HCT116 (cell line): Measurements from ENCODE around the gene VWC2. TPM values are rescaled to one million over a fixed set of nuclear protein-coding genes. Genes with fewer than 3 reads are reported as not detected.

ENCODE experiments used
- ATAC-seq: fragments of 200-7000 bp; cut with Tn5 transposase; 2 replicates; pipeline ENCODE4 v1.9.1; 2020; ENCODE audit warnings: mild to moderate bottlenecking, moderate library complexity
- BruUV-seq: library from RNA; stranded (reverse); fragments of 400-500 nt; replicated peaks from 2 replicates; lab custom pipeline; 2021; lab: Mats Ljungman, UMichigan
- CTCF ChIA-PET: fragments of 300-600 bp; sonication (Branson Sonifier 250); formaldehyde crosslinking; loops from one replicate; lab custom pipeline; 2021; ENCODE audit warnings: antibody characterized with exemption; lab: Charles Lee
- POLR2A ChIA-PET: fragments of 300-600, 350-600 bp; sonication (Branson Sonifier 250); formaldehyde crosslinking; loops from one replicate; lab custom pipeline; 2021; ENCODE audit warnings: antibody characterized with exemption; lab: Charles Lee
- RAD21 ChIA-PET, 2 experiments: fragments of 300-600 bp; sonication (Branson Sonifier 250); formaldehyde crosslinking; loops; one replicate each; lab custom pipeline; 2023; ENCODE audit warnings: low total read pairs in 2 of 2; ENCODE audit not compliant: uncharacterized antibody in 2 of 2, unreplicated experiment in 2 of 2, low non-redundant PET in 1 of 2; lab: Charles Lee
- DNase-seq: peaks from one replicate; pipeline ENCODE4 v3.0.0-alpha.2; 2010; ENCODE audit warnings: low read depth, low spot score
- H2AFZ ChIP-seq: fragments of 200-600 bp; shearing (Covaris generic), sonication (generic); 2 replicates; pipeline ENCODE4 v1.6.1; 2017; ENCODE audit warnings: low read depth, mixed run types, mixed read lengths, antibody characterized with exemption, low read length; ENCODE audit not compliant: poor library complexity, severe bottlenecking
- H3K27ac ChIP-seq: 2 replicates; pipeline ENCODE4 v1.5.1; 2012; ENCODE audit warnings: low read depth, low read length
- H3K27me3 ChIP-seq: fragments of 200-600 bp; sonication (generic); 2 replicates; pipeline ENCODE4 v1.6.1; 2016; ENCODE audit warnings: mixed run types, low read length, mixed read lengths; ENCODE audit not compliant: insufficient read depth
- H3K36me3 ChIP-seq, 2 experiments: fragments of 200-500 bp in 1 of 2; fragments of 200-600 bp in 1 of 2; sonication (Bioruptor generic) in 1 of 2; sonication (generic) in 1 of 2; 2 replicates each; pipeline versions ENCODE4 v1.5.1 to v1.6.1; 2014 to 2016; ENCODE audit warnings: low read length in 2 of 2, inconsistent platforms in 1 of 2, mixed read lengths in 1 of 2, mixed run types in 1 of 2; ENCODE audit not compliant: insufficient read depth in 2 of 2, control insufficient read depth in 1 of 2
- H3K4me1 ChIP-seq, 2 experiments: fragments of 200-600 bp in 1 of 2; sonication (generic) in 1 of 2; 2 replicates each; pipeline versions ENCODE4 v1.5.1 to v1.6.1; 2012 to 2017; ENCODE audit warnings: low read length in 2 of 2, inconsistent platforms in 1 of 2, mild to moderate bottlenecking in 1 of 2, mixed read lengths in 1 of 2, mixed run types in 1 of 2, moderate library complexity in 1 of 2; ENCODE audit not compliant: insufficient read depth in 2 of 2, control insufficient read depth in 1 of 2
- H3K4me2 ChIP-seq: fragments of 200-600 bp; sonication (generic); 2 replicates; pipeline ENCODE4 v1.6.1; 2017; ENCODE audit warnings: mixed run types, low read length, mixed read lengths
- H3K4me3 ChIP-seq, 2 experiments: fragments of 200-600 bp in 1 of 2; sonication (generic) in 1 of 2; replicated peaks in 1 of 2; 2 replicates each; pipeline ENCODE4 v1.5.1; 2011 to 2016; ENCODE audit warnings: low read length in 2 of 2, control low read depth in 1 of 2, low read depth in 1 of 2, mild to moderate bottlenecking in 1 of 2, mixed read lengths in 1 of 2, mixed run types in 1 of 2
- H3K79me2 ChIP-seq: fragments of 200-600 bp; sonication (generic); 2 replicates; pipeline ENCODE4 v1.6.1; 2017; ENCODE audit warnings: mild to moderate bottlenecking, mixed run types, low read length, moderate library complexity, mixed read lengths; ENCODE audit not compliant: insufficient read depth
- H3K9ac ChIP-seq: fragments of 200-600 bp; sonication (generic); 2 replicates; pipeline ENCODE4 v1.6.1; 2016; ENCODE audit warnings: low read length, mixed read lengths
- H3K9me2 ChIP-seq: fragments of 200-600 bp; sonication (generic), shearing (Covaris generic); 2 replicates; pipeline ENCODE4 v1.6.1; 2017; ENCODE audit warnings: mixed run types, mild to moderate bottlenecking, moderate library complexity; ENCODE audit not compliant: insufficient read depth
- H3K9me3 ChIP-seq, 2 experiments: fragments of 200-500 bp in 1 of 2; fragments of 200-600 bp in 1 of 2; sonication (Bioruptor generic) in 1 of 2; sonication (generic) in 1 of 2; 2 replicates each; pipeline ENCODE4 v1.6.1; 2014 to 2017; ENCODE audit warnings: low read length in 2 of 2, mixed read lengths in 2 of 2, inconsistent platforms in 1 of 2, low read depth in 1 of 2, mild to moderate bottlenecking in 1 of 2, mixed run types in 1 of 2, moderate library complexity in 1 of 2; ENCODE audit not compliant: control insufficient read depth in 1 of 2, insufficient read depth in 1 of 2
- H4K20me1 ChIP-seq: fragments of 200-600 bp; sonication (generic), shearing (Covaris generic); 2 replicates; pipeline ENCODE4 v1.6.1; 2017; ENCODE audit warnings: mixed run types, mild to moderate bottlenecking, moderate library complexity; ENCODE audit not compliant: insufficient read depth
- ATF3 ChIP-seq: IDR thresholded peaks from 2 replicates; pipeline ENCODE4 v1.6.1; 2012
- CEBPB ChIP-seq: IDR thresholded peaks from 2 replicates; pipeline ENCODE4 v1.6.1; 2012; ENCODE audit warnings: low read depth
- CTCF ChIP-seq, 3 experiments: fragments of 200-600 bp in 1 of 3; sonication (generic) in 1 of 3; IDR thresholded peaks in 2 of 3; conservative IDR thresholded peaks in 1 of 3; 2 replicates each; pipeline ENCODE4 v1.5.1; 2012 to 2017; ENCODE audit warnings: low read depth in 2 of 3, low read length in 2 of 3, antibody characterized with exemption in 1 of 3, borderline replicate concordance in 1 of 3, control low read depth in 1 of 3, mild to moderate bottlenecking in 1 of 3, mixed read lengths in 1 of 3, mixed run types in 1 of 3, moderate library complexity in 1 of 3; ENCODE audit not compliant: insufficient read depth in 1 of 3
- EGR1 ChIP-seq: IDR thresholded peaks from 2 replicates; pipeline ENCODE4 v1.6.1; 2012; ENCODE audit warnings: low read depth
- ELF1 ChIP-seq: IDR thresholded peaks from 2 replicates; pipeline ENCODE4 v1.6.1; 2012; ENCODE audit warnings: low read depth, borderline replicate concordance
- EZH2 ChIP-seq: fragments of 200-600 bp; sonication (generic); IDR thresholded peaks from 2 replicates; pipeline ENCODE4 v1.6.1; 2017; ENCODE audit warnings: antibody characterized with exemption, mixed run types
- EZH2phosphoT487 ChIP-seq: fragments of 200-600 bp; IDR thresholded peaks from 2 replicates; pipeline ENCODE4 v1.6.1; 2018; ENCODE audit warnings: antibody characterized with exemption, borderline replicate concordance
- JUND ChIP-seq: IDR thresholded peaks from 2 replicates; pipeline ENCODE4 v1.6.1; 2012
- MAX ChIP-seq: IDR thresholded peaks from 2 replicates; pipeline ENCODE4 v1.6.1; 2012
- SIN3A ChIP-seq: IDR thresholded peaks from 2 replicates; pipeline ENCODE4 v1.6.1; 2012; ENCODE audit warnings: low read depth
- SP1 ChIP-seq: IDR thresholded peaks from 2 replicates; pipeline ENCODE4 v1.6.1; 2012; ENCODE audit warnings: low read depth
- SRF ChIP-seq: IDR thresholded peaks from 2 replicates; pipeline ENCODE4 v1.6.1; 2012; ENCODE audit warnings: low read depth
- YY1 ChIP-seq: IDR thresholded peaks from 2 replicates; pipeline ENCODE4 v1.6.1; 2011; ENCODE audit warnings: low read length, low read depth, moderate library complexity, mild to moderate bottlenecking; ENCODE audit not compliant: insufficient replicate concordance; ENCODE audit errors: extremely low read depth
- ZFX ChIP-seq: fragments of 450-650 bp; IDR thresholded peaks from 2 replicates; pipeline ENCODE4 v1.6.1; 2017
- ZNF274 ChIP-seq: fragments of 200-500 bp; sonication (Bioruptor generic); IDR thresholded peaks from 2 replicates; pipeline ENCODE4 v1.6.1; 2014; ENCODE audit warnings: mild to moderate bottlenecking, low read depth, low read length, inconsistent platforms
- intact Hi-C: fragments of 100-400 bp; cut with micrococcal nuclease; formaldehyde crosslinking; loops from 2 replicates; pipeline ENCODE4 v1.10.0; 2022
- total RNA-seq: library from RNA; stranded (reverse); gene quantifications from one replicate; pipeline ENCODE4 v1.2.1, GENCODE V29; 2021; ENCODE audit not compliant: unreplicated experiment

Gene VWC2
- total RNA-seq, 1 experiment from 2014 or later = not detected

GRCh38 chr7:49812534-49812933 is 39.1 kb downstream of the VWC2 start:
- Histone ChIP-seq H3K9me2 (no peaks in the 10 kb centered on the region), H3K9me3 (no peaks in the 10 kb centered on the region; a peak in 1 of 4 replicates), H3K36me3 (no peaks in the 10 kb centered on the region; a peak in 1 of 4 replicates), H3K27ac (no peak overlapping the region), H4K20me1 (no peaks in the 10 kb centered on the region), H3K27me3 (no peaks in the 10 kb centered on the region), H3K79me2 (no peaks in the 10 kb centered on the region), H2AFZ (no peak overlapping the region), H3K9ac (no peak overlapping the region), H3K4me3 (no peak overlapping the region), H3K4me1 (no peaks in the 10 kb centered on the region), H3K4me2 (no peak overlapping the region)
- ChIA-PET CTCF (no interaction called here), POLR2A (no interaction called here), RAD21 (no interaction called here)
- intact Hi-C loops = no loop called here
- no peak for ATAC-seq
- no TSS peak for BruUV-seq
- DNase-seq = no peak
- no peak for TF ChIP-seq ATF3
- no peak for TF ChIP-seq SP1
- peak; percentile 21; the same call in 1 of the 2 replicates for TF ChIP-seq SRF
- TF ChIP-seq ZFX = no peak

- H3K4me1 ChIP-seq = no peaks in the 10 kb centered on the region
- H3K9ac ChIP-seq = no peak overlapping the region
- no peaks in the 10 kb centered on the region for H3K79me2 ChIP-seq
- ChIA-PET RAD21 (no interaction called here), POLR2A (no interaction called here), CTCF (no interaction called here)
- no peaks in the 10 kb centered on the region; a peak in 1 of 4 replicates for H3K36me3 ChIP-seq
- no peak overlapping the region for H3K4me3 ChIP-seq
- TF ChIP-seq SIN3A = no peak
- TF ChIP-seq JUND = no peak
- TF ChIP-seq ELF1 = no peak
- TF ChIP-seq YY1 = no peak
- no peak for TF ChIP-seq MAX
- no peak for TF ChIP-seq EZH2
- no peak for TF ChIP-seq CEBPB
- TF ChIP-seq ZNF274 = no peak
- no peak for TF ChIP-seq EZH2phosphoT487
- TF ChIP-seq EGR1 = no peak
- TF ChIP-seq CTCF (IDR thresholded peaks at IDR 0.05 in 2 of 3, conservative IDR thresholded peaks at IDR 0.05 in 1 of 3; ENCODE audit: borderline replicate concordance in 1 of 3, insufficient read depth in 1 of 3, low read depth in 2 of 3, low read length in 2 of 3) = no peak
- no peaks in the 10 kb centered on the region for H4K20me1 ChIP-seq
- intact Hi-C loops = no loop called here
- H3K9me3 ChIP-seq = no peaks in the 10 kb centered on the region; a peak in 1 of 4 replicates
- H3K27me3 ChIP-seq = no peaks in the 10 kb centered on the region
- BruUV-seq = no TSS peak
- no peaks in the 10 kb centered on the region for H3K9me2 ChIP-seq
- ATAC-seq = no peak
- H3K27ac ChIP-seq = no peak overlapping the region
- no peak for DNase-seq
- no peak overlapping the region for H2AFZ ChIP-seq
- no peak overlapping the region for H3K4me2 ChIP-seq
Measured at GRCh38 chr7:49817279-49817678, 43.8 kb downstream of the VWC2 start.
